HepG2 (cell line): Measurements from ENCODE around the gene PPP1R12B. TPM values are rescaled to one million over a fixed set of nuclear protein-coding genes. Genes with fewer than 3 reads are reported as not detected.
"Not testable (repeated sequence)": the region's sequence is repeated elsewhere in the genome, so short reads cannot be mapped to it uniquely, and the experiment has no call there.

ENCODE experiments used
- ATAC-seq: fragments of 200-7000 bp; cut with Tn5 transposase; 3 replicates; pipeline ENCODE4 v1.9.1; 2020; ENCODE audit warnings: mild to moderate bottlenecking, moderate library complexity
- BruUV-seq: library from RNA; stranded (reverse); fragments of 400-500 nt; replicated peaks from 2 replicates; lab custom pipeline; 2021; lab: Mats Ljungman, UMichigan
- CTCF ChIA-PET: fragments of 300-600 bp; formaldehyde crosslinking; extraction: SDS; loops from one replicate; lab custom pipeline; 2021; ENCODE audit warnings: low total read pairs, inconsistent platforms, low intra/inter-chr PET ratio; lab: Yijun Ruan, JAX
- POLR2A ChIA-PET: fragments of 350-600 bp; sonication (Branson Sonifier 250); formaldehyde crosslinking; loops from one replicate; lab custom pipeline; 2020; ENCODE audit warnings: antibody characterized with exemption, inconsistent platforms; lab: Yijun Ruan, JAX
- DNase-seq: peaks from one replicate; pipeline ENCODE4 v3.0.0-alpha.2; 2015; ENCODE audit warnings: low spot score
- FAIRE-seq: peaks from 3 replicates; lab custom pipeline; 2011; peaks lifted over from hg19 to GRCh38; lab: Jason Lieb, UNC
- H2AFZ ChIP-seq: one replicate; pipeline ENCODE4 v1.6.1; 2011; ENCODE audit warnings: low read length, inconsistent platforms
- H3K27ac ChIP-seq: fragments of 300-600 bp; 3 replicates; pipeline ENCODE4 v1.8.0; 2011; ENCODE audit warnings: mixed run types, mild to moderate bottlenecking, mixed read lengths, low read length, inconsistent platforms; ENCODE audit not compliant: insufficient read depth; ENCODE audit errors: extremely low read length
- H3K27me3 ChIP-seq, 2 experiments: fragments of 200-600 bp in 1 of 2; 2 replicates in 1 of 2; 3 replicates in 1 of 2; pipeline versions ENCODE4 v1.6.0 to v1.8.0; 2011; ENCODE audit warnings: low read length in 2 of 2, mild to moderate bottlenecking in 2 of 2, moderate library complexity in 2 of 2, inconsistent platforms in 1 of 2; ENCODE audit not compliant: insufficient read depth in 2 of 2, control insufficient read depth in 1 of 2
- H3K36me3 ChIP-seq, 2 experiments: fragments of 200-600 bp in 1 of 2; replicated peaks in 1 of 2; 2 replicates in 1 of 2; 3 replicates in 1 of 2; pipeline versions ENCODE4 v1.5.1 to v1.8.0; 2011; ENCODE audit warnings: low read length in 2 of 2, inconsistent platforms in 1 of 2; ENCODE audit not compliant: insufficient read depth in 2 of 2, control insufficient read depth in 1 of 2
- H3K4me1 ChIP-seq: 2 replicates; pipeline ENCODE4 v1.5.1; 2012; ENCODE audit warnings: low read length, inconsistent platforms; ENCODE audit not compliant: insufficient read depth
- H3K4me2 ChIP-seq: 2 replicates; pipeline ENCODE4 v1.6.0; 2011; ENCODE audit warnings: low read depth, low read length, inconsistent platforms
- H3K4me3 ChIP-seq, 3 experiments: fragments of 200-600 bp in 1 of 3; sonication (generic), shearing (Covaris generic) in 1 of 3; replicated peaks in 1 of 3; 2 replicates each; pipeline ENCODE4 v1.5.1; 2011 to 2016; ENCODE audit warnings: low read length in 3 of 3, inconsistent platforms in 2 of 3, low read depth in 2 of 3, mild to moderate bottlenecking in 2 of 3, control low read depth in 1 of 3, mixed read lengths in 1 of 3; ENCODE audit not compliant: insufficient read depth in 1 of 3
- H3K79me2 ChIP-seq: one replicate; pipeline ENCODE4 v1.6.1; 2011; ENCODE audit warnings: low read length, inconsistent platforms; ENCODE audit not compliant: insufficient read depth
- H3K9ac ChIP-seq: 2 replicates; pipeline ENCODE4 v1.6.0; 2011; ENCODE audit warnings: mild to moderate bottlenecking, low read depth, low read length, inconsistent platforms; ENCODE audit not compliant: insufficient read depth
- H3K9me3 ChIP-seq: 2 replicates; pipeline ENCODE4 v1.5.1; 2012; ENCODE audit warnings: mild to moderate bottlenecking, low read length
- H4K20me1 ChIP-seq: 2 replicates; pipeline ENCODE4 v1.6.0; 2011; ENCODE audit warnings: inconsistent platforms, mild to moderate bottlenecking, low read length, moderate library complexity; ENCODE audit not compliant: insufficient read depth
- ARNTL ChIP-seq: sonication (generic); formaldehyde crosslinking; IDR thresholded peaks from 2 replicates; pipeline ENCODE4 v1.4.0; 2020; ENCODE audit warnings: mild to moderate bottlenecking, missing genetic modification reagents
- ESRRA ChIP-seq: sonication (generic); formaldehyde crosslinking; IDR thresholded peaks from 2 replicates; pipeline ENCODE4 v1.5.1; 2020; ENCODE audit warnings: mild to moderate bottlenecking, low read depth, missing genetic modification reagents
- HNRNPK ChIP-seq: fragments of 200-400 bp; formaldehyde crosslinking; IDR thresholded peaks from 2 replicates; pipeline ENCODE4 v1.6.1; 2018; ENCODE audit warnings: low read length, low read depth, moderate library complexity, mild to moderate bottlenecking; ENCODE audit not compliant: poor library complexity, severe bottlenecking
- HOXA7 ChIP-seq: sonication (generic); formaldehyde crosslinking; IDR thresholded peaks from 2 replicates; pipeline ENCODE4 v1.8.1; 2022; ENCODE audit warnings: mild to moderate bottlenecking, missing genetic modification reagents, moderate library complexity
- MIER3 ChIP-seq: IDR thresholded peaks from 2 replicates; pipeline ENCODE4 v1.6.1; 2016; ENCODE audit warnings: missing compliant biosample characterization, borderline replicate concordance
- MYNN ChIP-seq: sonication (generic); formaldehyde crosslinking; IDR thresholded peaks from 2 replicates; pipeline ENCODE4 v1.4.0; 2020; ENCODE audit warnings: mild to moderate bottlenecking, low read depth, missing genetic modification reagents
- ZEB1 ChIP-seq: IDR thresholded peaks from 2 replicates; pipeline ENCODE4 v1.6.1; 2012; ENCODE audit warnings: mild to moderate bottlenecking, low read depth, inconsistent platforms; ENCODE audit not compliant: insufficient replicate concordance
- ZMYM4 ChIP-seq: sonication (generic); formaldehyde crosslinking; IDR thresholded peaks from 2 replicates; pipeline ENCODE4 v1.8.1; 2023; ENCODE audit warnings: mild to moderate bottlenecking, missing genetic modification reagents
- ZNF484 ChIP-seq: sonication (generic); formaldehyde crosslinking; IDR thresholded peaks from 2 replicates; pipeline ENCODE4 v1.5.1; 2020; ENCODE audit warnings: mild to moderate bottlenecking, low read depth, missing genetic modification reagents, borderline replicate concordance
- ZNF563 ChIP-seq: sonication (generic); formaldehyde crosslinking; IDR thresholded peaks from 2 replicates; pipeline ENCODE4 v1.8.0; 2022; ENCODE audit warnings: mild to moderate bottlenecking, moderate library complexity, missing genetic modification reagents
- ZSCAN20 ChIP-seq: sonication (generic); formaldehyde crosslinking; IDR thresholded peaks from 2 replicates; pipeline ENCODE4 v1.4.0; 2020; ENCODE audit warnings: missing genetic modification reagents, mild to moderate bottlenecking, borderline replicate concordance
- WGBS: methylation state at CpG from one replicate; pipeline ENCODE4 v1.1.6; 2017; ENCODE audit warnings: low lambda C conversion rate; 5-methylcytosine and 5-hydroxymethylcytosine counted together
- in situ Hi-C: cut with HindIII; loops from 2 replicates; pipeline ENCODE4 v1.10.0; 2017; ENCODE audit warnings: low pct_unique_long_range_greater_than_20kb; ENCODE audit not compliant: extremely low pct_ligation_motif_present
- intact Hi-C: fragments of 100-400 bp; cut with micrococcal nuclease; formaldehyde crosslinking; loops from one replicate; pipeline ENCODE4 v1.10.0; 2022; ENCODE audit not compliant: unreplicated experiment
- polyA plus RNA-seq, 8 experiments: library from polyadenylated mRNA; depleted of rRNA in 3 of 8; stranded (reverse) in 7 of 8; unstranded in 1 of 8; fragments of >200 nt; fragmentation: Illumina TruSeq in 4 of 8; extraction: Trizol in 4 of 8; gene quantifications; 2 replicates each; pipeline versions ENCODE4 v1.2.1 to v1.2.3, GENCODE V29; 2011 to 2016; ENCODE audit warnings: low read depth in 4 of 8, missing spikeins in 1 of 8, mixed read lengths in 1 of 8; ENCODE audit not compliant: insufficient read depth in 1 of 8
- total RNA-seq, 5 experiments: library from RNA; depleted of rRNA; stranded (reverse); fragments of >200 nt; fragmentation: Illumina TruSeq; extraction: Trizol; gene quantifications; 2 replicates each; pipeline ENCODE4 v1.2.3, GENCODE V29; 2016; ENCODE audit warnings: low read depth in 1 of 5
- TF ChIP-seq, protein P1 (sequence below): sonication (generic); formaldehyde crosslinking; IDR thresholded peaks from 2 replicates; pipeline ENCODE4 v1.8.1; 2023; ENCODE audit warnings: mild to moderate bottlenecking, missing genetic modification reagents
- TF ChIP-seq, protein P2 (sequence below): sonication (generic); formaldehyde crosslinking; IDR thresholded peaks from 2 replicates; pipeline ENCODE4 v1.4.0; 2020; ENCODE audit warnings: low read depth, mild to moderate bottlenecking, missing genetic modification reagents
- TF ChIP-seq, protein P3 (sequence below): sonication (generic); formaldehyde crosslinking; IDR thresholded peaks from 2 replicates; pipeline ENCODE4 v1.4.0; 2020; ENCODE audit warnings: missing genetic modification reagents

The PPP1R12B gene
- total and polyA plus RNA-seq, 2 of the 13 experiments (the other 11 are each of a cell fraction or from before 2014, with no cell fraction given): 12.0 to 13.6 TPM

- intact Hi-C loops, H3K79me2 ChIP-seq, H3K27ac ChIP-seq, H4K20me1 ChIP-seq, DNase-seq, H3K4me1 ChIP-seq, H3K4me3 ChIP-seq, POLR2A ChIA-PET, H3K4me2 ChIP-seq, CTCF ChIA-PET, H2AFZ ChIP-seq, H3K9me3 ChIP-seq, H3K9ac ChIP-seq, FAIRE-seq, in situ Hi-C loops, BruUV-seq, H3K36me3 ChIP-seq, H3K27me3 ChIP-seq, ATAC-seq: not testable (repeated sequence)
- WGBS: 84% methylated on average over 2 of the region's 2 CpGs
Observed at GRCh38 chr1:202403381-202403780, 54.9 kb downstream of the PPP1R12B start.

DNA sequence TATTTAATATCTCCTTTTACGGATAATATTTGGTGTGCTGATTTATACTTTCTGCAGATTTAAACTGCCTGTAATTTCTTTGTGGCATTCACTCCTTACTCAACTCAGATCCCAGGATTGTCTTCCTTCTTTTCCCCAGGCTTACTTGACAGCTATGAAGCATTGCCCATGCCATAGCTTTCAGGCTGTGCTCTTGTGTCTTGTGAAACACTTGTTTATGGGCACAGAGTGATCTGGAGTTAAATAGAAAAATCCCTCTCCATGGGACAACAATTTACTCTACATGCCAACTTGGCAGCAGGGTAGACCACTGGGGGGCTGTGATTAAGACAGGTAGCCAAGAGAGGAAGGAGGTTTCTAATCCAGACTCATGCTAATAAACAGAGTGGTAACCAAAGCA, 57.4 kb downstream of the PPP1R12B start:
- Histone ChIP-seq H3K9me3 (no peaks in the 10 kb centered on the region), H3K4me3 (no peak overlapping the region), H3K27me3 (no peaks in the 10 kb centered on the region), H3K9ac (no peak overlapping the region), H3K79me2 (no peaks in the 10 kb centered on the region), H3K27ac (no peak overlapping the region), H4K20me1 (no peaks in the 10 kb centered on the region), H3K4me1 (no peaks in the 10 kb centered on the region), H2AFZ (no peak overlapping the region), H3K36me3 (no peaks in the 10 kb centered on the region), H3K4me2 (no peak overlapping the region)
- POLR2A ChIA-PET: no interaction called here
- no TSS peak for BruUV-seq
- in situ Hi-C loops: no loop called here
- no peak for FAIRE-seq
- intact Hi-C loops: no loop called here
- ATAC-seq: no peak
- 93% methylated on average over 1 of the region's 1 CpG for WGBS
- CTCF ChIA-PET: no interaction called here
- no peak for DNase-seq
- TF ChIP-seq, protein P1, sequence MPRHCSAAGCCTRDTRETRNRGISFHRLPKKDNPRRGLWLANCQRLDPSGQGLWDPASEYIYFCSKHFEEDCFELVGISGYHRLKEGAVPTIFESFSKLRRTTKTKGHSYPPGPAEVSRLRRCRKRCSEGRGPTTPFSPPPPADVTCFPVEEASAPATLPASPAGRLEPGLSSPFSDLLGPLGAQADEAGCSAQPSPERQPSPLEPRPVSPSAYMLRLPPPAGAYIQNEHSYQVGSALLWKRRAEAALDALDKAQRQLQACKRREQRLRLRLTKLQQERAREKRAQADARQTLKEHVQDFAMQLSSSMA: no peak
- TF ChIP-seq ZNF563 (CRISPR knock-in tag): no peak
- TF ChIP-seq, protein P2, sequence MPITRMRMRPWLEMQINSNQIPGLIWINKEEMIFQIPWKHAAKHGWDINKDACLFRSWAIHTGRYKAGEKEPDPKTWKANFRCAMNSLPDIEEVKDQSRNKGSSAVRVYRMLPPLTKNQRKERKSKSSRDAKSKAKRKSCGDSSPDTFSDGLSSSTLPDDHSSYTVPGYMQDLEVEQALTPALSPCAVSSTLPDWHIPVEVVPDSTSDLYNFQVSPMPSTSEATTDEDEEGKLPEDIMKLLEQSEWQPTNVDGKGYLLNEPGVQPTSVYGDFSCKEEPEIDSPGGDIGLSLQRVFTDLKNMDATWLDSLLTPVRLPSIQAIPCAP (CRISPR knock-in tag): no peak
- no peak for TF ChIP-seq ZEB1
- TF ChIP-seq ZSCAN20 (CRISPR knock-in tag): no peak
- no peak for TF ChIP-seq ESRRA (CRISPR knock-in tag)
- TF ChIP-seq ZNF484 (CRISPR knock-in tag): no peak
- TF ChIP-seq, protein P3, sequence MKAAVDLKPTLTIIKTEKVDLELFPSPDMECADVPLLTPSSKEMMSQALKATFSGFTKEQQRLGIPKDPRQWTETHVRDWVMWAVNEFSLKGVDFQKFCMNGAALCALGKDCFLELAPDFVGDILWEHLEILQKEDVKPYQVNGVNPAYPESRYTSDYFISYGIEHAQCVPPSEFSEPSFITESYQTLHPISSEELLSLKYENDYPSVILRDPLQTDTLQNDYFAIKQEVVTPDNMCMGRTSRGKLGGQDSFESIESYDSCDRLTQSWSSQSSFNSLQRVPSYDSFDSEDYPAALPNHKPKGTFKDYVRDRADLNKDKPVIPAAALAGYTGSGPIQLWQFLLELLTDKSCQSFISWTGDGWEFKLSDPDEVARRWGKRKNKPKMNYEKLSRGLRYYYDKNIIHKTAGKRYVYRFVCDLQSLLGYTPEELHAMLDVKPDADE (CRISPR knock-in tag): no peak
- no peak for TF ChIP-seq ARNTL (CRISPR knock-in tag)
- TF ChIP-seq MIER3 (CRISPR knock-in tag): no peak
- TF ChIP-seq HOXA7 (CRISPR knock-in tag): no peak
- no peak for TF ChIP-seq HNRNPK
- no peak for TF ChIP-seq ZMYM4 (CRISPR knock-in tag)
- no peak for TF ChIP-seq MYNN (CRISPR knock-in tag)
